Measurements from ENCODE around the gene CRISPLD2.

- TF ChIP-seq, protein P1, sequence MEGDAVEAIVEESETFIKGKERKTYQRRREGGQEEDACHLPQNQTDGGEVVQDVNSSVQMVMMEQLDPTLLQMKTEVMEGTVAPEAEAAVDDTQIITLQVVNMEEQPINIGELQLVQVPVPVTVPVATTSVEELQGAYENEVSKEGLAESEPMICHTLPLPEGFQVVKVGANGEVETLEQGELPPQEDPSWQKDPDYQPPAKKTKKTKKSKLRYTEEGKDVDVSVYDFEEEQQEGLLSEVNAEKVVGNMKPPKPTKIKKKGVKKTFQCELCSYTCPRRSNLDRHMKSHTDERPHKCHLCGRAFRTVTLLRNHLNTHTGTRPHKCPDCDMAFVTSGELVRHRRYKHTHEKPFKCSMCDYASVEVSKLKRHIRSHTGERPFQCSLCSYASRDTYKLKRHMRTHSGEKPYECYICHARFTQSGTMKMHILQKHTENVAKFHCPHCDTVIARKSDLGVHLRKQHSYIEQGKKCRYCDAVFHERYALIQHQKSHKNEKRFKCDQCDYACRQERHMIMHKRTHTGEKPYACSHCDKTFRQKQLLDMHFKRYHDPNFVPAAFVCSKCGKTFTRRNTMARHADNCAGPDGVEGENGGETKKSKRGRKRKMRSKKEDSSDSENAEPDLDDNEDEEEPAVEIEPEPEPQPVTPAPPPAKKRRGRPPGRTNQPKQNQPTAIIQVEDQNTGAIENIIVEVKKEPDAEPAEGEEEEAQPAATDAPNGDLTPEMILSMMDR (conservative IDR thresholded peaks at IDR 0.05; ENCODE audit: low read length): peak; percentile 89
- no peak for TF ChIP-seq EZH2phosphoT487 (IDR thresholded peaks at IDR 0.05; ENCODE audit: borderline replicate concordance, low read depth, low read length)
Measured at GRCh38 chr16:84952335-84953189, 132.8 kb downstream of the CRISPLD2 start.

Data from OCI-LY7 (cell line).